ENCODE measurements around the gene MGAT1.
A peak's percentile ranks its signal among the peaks of the same experiment; 100 is the strongest.

Gene MGAT1

DNA sequence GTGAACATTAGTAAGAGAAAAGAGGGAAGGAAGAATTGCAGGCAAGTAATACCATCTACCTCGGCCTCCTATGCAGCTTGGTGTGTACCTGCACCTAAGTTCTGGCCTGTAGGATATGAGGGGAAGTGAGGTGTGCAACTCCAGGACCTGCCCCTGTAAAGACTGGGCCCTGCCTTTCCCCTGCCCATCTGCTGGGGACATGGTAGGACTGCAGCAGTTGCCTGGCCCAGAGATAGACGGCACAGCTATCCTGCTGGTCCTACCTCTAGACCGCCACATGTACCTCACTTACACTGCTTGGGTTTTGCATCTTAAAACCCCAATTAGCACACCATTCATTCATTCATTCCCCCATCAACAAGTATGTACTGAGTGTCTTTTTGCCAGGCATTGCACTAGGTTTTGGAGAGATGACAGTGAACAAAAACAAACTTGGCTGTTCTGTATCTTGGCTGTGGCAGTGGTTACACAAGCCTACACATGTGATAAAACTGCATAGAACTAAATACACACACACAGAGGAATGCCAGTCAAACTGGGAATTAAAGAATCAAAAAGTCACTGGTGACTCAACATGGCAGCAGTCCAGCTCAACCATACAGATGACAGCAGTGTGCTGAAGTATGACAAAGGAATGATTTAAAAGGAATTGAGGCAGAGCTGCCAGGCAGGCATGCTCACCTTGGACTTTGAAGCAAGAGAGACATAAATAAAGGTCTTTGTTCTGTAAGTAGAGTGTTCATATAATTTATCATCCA, 23.3 kb upstream of the MGAT1 start:
- in situ Hi-C loops (cut with MboI; ENCODE audit: low pct_unique_long_range_greater_than_20kb, low sequenced_read_pairs): no loop called here
- DNase-seq: no peak

DNA sequence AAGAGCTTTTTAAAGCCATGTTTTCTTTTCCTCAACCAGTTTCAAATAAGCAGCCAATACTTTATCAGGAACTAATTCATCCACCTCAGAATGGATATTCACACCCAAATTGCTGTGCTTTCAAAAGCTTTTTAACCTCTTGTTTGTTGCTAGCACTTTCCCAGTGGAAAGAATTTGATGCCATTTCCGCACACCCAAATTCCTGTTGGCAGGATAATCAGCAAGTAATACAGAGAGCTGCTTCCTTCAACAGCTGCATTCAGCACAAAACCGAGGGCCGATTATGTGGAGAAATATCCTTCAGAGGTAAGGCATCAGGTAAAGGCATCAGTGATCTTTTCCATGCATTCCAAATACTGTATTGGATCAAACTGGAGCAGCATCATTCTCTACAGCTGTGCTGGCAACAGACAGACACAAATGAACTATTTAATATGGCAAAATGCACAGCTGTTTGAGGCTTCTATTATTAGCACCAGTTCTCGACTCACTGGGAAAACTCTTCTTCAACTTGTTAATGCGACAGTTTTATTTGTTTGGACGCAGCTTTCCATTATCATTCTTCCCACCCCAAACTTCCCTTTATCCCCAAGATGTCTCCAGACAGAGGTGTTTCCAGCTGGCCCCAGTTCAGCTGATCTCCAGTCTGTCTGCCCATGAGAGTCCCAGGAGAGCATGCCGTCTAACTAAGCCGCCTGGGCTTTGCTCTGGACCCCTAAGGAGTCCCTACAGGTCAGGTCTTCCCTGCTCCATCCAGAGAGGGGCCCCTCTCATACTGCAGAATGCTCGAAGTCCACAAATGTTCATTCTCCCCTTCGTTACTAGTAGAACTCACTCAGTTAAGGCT, 22.2 kb upstream of the MGAT1 start:
- DNase-seq: no peak
- in situ Hi-C loops (cut with MboI; ENCODE audit: low pct_unique_long_range_greater_than_20kb, low sequenced_read_pairs): no loop called here

DNA sequence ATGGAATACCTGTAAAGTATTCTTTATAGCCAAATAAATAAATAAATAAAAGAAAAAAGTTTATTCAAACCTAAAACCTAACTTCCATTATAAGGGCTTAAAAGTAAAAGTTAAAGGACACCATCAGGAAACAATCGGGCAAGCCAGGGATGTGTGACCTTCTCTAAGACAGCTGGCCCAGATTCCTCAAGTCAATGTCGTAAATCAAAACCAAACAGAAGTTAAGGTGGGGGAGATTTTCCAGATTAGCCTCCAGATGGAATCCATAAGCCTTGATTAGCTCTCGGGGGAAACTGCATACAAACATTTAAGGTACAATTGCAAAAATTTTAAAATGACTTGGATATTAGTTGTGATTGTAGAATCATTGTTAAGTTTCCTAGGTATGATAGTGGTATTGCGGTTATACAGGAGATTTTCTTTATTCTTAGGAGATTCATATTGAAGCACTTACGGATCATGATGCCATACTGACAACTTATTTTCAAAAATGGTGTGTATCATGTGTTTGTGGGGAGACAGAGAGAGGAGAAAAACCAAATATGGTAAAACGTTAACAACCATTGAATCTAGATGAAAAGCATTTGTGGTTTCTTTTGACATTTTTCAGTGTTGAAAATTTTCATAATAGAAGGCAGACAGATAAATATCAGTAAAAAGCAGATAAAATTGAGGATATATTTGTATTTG, 21.5 kb upstream of the MGAT1 start:
- DNase-seq: no peak
- in situ Hi-C loops (cut with MboI; ENCODE audit: low pct_unique_long_range_greater_than_20kb, low sequenced_read_pairs): no loop called here

DNA sequence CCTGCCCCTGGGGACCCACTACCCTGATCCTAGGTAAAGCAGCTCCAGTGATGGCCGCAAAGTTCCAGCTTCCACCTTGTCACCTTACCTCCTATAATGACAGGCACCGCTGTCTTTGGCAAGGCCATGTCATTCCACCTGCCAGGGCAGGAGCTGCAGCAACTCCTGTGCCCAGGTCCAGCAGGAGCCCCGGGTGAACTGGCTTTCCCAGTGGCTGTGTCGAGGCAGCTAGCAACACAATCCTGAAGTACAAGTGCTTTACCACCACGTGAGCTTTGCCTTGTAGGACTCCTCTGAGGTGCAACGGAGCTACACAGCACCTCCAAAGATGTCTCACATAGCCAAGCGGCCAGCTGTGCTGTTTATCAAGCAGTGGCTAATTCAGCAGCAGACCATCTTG, 20.7 kb upstream of the MGAT1 start:
- DNase-seq: no peak
- in situ Hi-C loops (cut with MboI; ENCODE audit: low pct_unique_long_range_greater_than_20kb, low sequenced_read_pairs): no loop called here

DNA sequence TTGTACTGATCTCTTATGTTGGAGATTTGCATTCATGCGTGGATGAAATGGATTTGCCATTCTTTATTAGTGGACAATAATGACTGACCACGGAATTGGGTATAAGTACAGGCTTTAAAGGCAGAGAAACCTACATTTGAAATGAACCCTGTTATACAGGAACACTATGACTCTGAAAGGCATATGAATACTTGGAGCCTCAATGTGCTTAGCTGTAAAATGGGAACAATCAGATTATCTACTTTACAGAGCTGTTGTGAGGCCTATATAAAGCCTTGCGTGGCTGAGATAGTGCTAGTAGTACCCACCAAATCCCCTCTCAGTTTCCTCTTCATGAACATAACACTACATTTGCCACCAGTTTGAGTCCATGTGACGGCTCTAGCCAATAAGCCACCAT, 18.9 kb upstream of the MGAT1 start:
- in situ Hi-C loops (cut with MboI; ENCODE audit: low pct_unique_long_range_greater_than_20kb, low sequenced_read_pairs): no loop called here
- DNase-seq: no peak

DNA sequence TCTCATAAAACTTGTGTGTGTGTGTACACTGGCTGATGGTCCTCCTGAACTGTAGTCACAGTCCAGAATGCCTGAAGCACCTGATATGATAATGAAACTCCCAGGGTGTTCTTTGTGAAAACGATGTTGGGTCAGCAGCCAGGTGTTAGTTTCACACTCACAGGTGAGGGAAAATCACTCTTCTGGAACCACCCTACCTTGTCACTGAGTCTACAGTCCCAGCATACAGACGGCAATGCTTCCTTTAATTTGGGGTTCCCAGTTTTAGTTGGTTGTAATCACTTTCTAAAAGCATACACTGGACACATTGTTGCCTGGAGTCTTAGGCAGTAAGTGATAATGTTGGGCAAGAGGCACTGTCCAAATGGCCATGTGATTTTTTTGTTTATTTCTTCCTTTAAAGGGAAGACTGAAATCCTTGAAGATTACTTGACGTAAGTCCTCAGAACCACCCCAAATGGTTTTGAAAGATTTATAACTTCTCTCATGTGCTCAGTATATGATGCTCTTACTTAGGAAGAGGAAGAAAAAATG, 18.2 kb upstream of the MGAT1 start:
- in situ Hi-C loops (cut with MboI; ENCODE audit: low pct_unique_long_range_greater_than_20kb, low sequenced_read_pairs): no loop called here
- DNase-seq: no peak

DNA sequence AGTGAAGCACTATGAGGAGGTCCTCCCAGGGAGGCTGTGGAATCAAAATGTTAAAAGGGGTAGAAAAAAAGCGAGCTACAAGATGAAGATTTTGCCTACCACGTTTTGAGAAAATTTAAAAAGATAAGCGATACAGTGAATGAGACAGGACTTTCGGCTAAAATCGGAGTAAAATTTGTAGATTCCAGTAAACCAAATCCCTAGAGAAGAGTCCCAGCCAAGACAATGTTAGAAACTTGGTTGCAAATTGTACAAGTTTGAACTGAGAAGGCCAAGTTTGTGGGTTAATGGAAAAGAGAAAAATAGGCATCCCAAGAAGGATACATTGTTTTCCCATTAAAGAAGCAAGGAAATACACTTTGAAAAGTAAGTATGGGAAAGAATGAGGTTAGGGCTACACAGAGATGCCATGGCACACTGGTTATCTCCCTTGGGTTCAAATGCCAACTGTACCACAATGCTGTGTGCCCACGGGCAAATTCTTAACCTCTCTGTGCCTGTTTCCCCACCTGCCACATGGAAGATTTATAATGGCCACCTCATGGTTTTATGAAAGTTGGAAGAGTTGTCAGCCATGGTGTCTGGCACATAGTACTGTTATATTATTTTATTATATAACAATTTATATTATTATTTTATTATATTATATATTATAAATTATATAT, 16.2 kb upstream of the MGAT1 start:
- in situ Hi-C loops (cut with MboI; ENCODE audit: low pct_unique_long_range_greater_than_20kb, low sequenced_read_pairs): no loop called here

DNA sequence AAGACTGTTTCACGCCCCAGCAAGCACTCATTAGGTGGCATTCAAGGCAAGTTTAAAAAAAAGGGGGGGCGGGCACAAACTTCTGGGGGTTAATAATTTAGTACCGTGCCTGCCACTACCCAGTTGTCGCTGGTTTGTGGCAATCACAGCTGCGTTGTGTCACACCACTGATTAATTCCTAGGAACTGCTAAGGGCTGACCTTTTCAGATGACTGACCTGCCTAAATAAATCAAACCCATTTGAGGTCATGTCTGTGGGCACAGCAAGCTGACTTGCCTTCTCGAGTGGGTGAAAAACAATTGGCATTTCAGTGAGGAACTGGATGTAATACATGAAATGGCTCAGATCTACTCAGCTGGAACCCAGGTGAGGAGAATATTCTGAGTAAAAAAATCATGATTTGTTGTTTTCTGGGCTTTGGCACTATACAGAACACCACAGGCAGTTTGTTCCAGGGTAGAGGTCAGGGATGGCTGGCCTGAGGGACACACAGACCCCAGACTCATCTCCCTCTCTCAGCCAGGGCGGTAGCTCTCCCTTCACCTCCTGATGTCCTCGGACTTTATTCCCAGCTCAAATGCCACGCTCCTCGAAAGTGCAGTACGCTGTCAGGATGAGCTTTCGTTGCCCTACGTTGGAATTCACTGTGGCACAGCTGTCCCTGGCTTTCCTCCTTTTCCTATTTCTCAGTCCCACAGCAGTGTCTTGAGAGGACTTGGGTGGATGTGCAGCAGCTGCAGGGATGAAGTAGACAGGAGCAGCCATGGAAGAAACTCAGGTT, 15.5 kb upstream of the MGAT1 start:
- no peak for DNase-seq
- in situ Hi-C loops (cut with MboI; ENCODE audit: low pct_unique_long_range_greater_than_20kb, low sequenced_read_pairs): no loop called here

More for the DNA sequence above, 16.2 kb upstream of the MGAT1 start:
- DNase-seq: no peak

DNA sequence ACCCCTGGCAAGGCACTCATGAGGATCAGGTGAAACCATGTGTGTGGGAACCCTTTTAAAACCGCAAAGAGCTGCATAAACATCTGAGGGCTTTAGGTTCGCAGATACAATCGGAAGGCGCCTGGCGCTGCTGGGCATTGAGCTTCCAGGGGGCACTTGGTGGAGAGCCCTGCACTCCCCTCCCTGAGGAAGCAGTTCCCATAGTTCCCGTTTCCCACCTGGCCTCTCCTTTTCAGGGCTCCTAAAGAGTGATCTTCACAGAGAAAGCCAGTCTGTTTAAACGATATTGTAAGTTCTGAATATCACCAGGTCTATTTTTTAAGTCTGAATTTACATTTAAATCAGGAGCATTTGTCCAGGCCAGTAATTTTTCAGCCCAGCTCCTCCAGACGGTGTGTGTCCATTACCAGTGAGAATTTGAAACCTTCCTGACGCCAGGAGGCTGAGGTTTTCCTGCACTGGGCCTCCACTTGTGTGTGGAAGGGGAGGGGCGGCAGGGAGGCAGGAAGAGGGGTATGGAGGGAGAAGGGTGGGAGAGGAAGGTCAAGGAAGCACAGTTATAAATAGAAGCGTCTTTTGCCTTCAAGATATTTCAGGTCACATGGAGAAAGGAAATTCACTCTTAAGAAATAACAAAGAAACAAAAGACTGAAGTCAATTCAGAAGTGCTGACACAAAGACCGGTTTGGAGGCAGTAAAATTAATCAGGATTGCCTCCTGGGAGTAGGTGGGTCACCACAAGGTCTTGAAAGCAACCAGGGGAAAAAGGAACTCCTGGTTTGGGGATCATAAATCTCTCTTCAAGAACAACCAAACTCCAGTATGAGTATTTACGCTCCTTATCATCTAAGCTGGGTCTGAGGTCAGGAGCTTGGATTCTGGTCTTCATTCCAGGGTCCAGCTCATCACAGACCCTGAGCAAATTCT, 14.3 kb upstream of the MGAT1 start:
- DNase-seq: peak; percentile 39
- in situ Hi-C loops (cut with MboI; ENCODE audit: low pct_unique_long_range_greater_than_20kb, low sequenced_read_pairs): no loop called here

DNA sequence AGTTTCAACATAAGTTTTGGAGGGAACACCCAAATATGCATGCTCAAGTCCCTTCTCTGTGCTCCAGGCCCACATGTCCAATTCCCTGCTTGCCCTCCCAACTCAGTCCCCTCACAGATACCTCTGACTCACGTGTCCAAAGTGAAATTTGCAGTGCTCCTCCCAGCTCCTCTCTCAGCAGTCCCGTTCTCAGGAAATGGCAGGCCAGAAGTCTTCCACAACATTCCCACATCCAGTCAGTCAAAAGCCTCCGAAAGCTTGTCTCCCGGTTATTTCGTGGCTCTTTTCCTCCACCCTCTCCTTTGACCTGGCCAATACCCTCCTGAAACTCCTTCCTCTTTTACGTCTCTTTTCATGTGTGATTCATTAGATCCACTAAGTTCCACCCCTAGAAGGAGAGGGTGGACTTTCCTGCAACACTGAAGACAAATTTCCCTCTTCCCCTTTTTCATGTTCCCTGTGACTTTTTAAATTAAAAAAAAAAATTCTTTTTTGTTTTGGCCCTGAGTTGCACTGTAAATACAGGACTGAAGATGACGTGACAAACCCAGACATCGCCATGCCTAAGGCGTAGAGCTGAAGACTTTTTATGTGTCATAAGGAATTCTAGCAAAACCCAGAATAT, 12.8 kb upstream of the MGAT1 start:
- peak; percentile 58 for DNase-seq
- in situ Hi-C loops (cut with MboI; ENCODE audit: low pct_unique_long_range_greater_than_20kb, low sequenced_read_pairs): no loop called here

DNA sequence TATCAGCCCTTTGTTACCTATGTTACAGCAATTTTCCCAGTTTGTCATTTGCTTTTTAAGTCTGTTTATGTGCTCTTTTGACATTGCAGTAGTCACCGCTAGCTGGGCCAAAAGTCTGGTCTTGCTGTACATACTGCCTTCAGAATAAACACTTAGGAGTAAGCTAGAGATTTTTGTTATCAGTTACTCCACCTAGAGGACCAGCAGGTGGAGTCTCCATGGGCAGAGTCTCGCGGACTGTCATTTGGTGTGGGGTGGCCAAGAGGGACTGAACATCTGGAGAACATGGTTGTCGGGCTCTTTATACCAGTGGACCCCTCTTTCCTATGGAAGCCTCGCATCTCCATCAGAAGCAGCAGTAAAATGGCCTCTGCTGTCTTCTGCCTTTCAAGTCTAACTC, 10.8 kb upstream of the MGAT1 start:
- DNase-seq: no peak
- in situ Hi-C loops (cut with MboI; ENCODE audit: low pct_unique_long_range_greater_than_20kb, low sequenced_read_pairs): no loop called here

DNA sequence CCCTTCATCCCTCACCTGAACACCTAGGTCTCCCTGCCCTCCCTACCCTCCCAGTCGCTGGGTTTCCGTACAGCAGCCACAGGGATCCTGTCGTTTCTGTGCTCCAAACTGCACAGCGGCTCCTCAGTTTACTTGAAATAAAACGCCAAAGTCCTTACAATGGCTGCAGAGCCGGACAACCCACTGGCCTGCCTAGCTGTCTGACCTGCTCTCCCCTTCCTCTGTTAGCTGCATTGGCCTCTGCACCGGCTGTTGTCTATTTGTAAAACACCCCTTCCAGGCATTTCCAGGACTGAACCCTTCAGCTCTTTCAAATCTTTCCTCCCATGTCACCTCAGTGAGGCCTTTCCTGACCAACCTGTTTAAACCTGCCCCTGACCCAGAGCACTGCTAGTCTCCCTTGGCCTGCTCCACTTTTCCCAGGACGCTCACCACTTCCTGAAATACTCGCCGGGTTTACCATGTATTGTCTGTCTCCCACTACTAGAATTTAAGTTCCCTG, 9.1 kb upstream of the MGAT1 start:
- in situ Hi-C loops (cut with MboI; ENCODE audit: low pct_unique_long_range_greater_than_20kb, low sequenced_read_pairs): no loop called here

DNA sequence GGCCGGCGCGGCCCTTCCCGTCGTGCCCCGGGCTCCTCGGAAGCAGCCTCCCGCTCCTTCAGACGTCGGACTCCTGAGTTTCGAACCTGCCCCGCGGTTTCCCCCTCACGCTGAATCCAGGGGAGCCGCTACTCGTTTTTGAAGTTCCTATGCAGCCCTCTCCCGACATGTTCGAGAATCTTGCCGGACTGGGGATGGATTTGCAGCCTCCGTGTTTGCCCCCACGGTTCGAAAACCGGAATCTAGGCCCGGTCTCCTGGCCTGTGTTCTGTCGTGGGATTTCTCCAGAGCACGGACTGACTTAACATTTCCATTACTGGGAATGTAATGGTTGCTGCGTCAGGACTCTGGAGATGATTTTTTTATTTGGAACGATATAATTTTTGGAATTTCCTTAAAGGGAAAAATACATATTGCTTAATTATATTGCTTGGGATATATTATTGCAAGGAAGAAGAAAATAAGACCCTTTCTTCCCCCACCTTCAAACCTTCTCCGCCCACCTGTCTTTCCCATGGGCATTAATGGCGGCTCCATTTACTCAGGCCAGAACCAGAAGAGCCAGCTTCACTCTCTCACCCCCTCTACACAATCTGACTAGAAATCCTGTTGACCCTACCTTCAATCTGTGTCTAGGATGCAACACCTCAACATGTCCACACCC, 8.5 kb upstream of the MGAT1 start:
- in situ Hi-C loops (cut with MboI; ENCODE audit: low pct_unique_long_range_greater_than_20kb, low sequenced_read_pairs): no loop called here
- DNase-seq: no peak

More for the DNA sequence above, 9.1 kb upstream of the MGAT1 start:
- no peak for DNase-seq

DNA sequence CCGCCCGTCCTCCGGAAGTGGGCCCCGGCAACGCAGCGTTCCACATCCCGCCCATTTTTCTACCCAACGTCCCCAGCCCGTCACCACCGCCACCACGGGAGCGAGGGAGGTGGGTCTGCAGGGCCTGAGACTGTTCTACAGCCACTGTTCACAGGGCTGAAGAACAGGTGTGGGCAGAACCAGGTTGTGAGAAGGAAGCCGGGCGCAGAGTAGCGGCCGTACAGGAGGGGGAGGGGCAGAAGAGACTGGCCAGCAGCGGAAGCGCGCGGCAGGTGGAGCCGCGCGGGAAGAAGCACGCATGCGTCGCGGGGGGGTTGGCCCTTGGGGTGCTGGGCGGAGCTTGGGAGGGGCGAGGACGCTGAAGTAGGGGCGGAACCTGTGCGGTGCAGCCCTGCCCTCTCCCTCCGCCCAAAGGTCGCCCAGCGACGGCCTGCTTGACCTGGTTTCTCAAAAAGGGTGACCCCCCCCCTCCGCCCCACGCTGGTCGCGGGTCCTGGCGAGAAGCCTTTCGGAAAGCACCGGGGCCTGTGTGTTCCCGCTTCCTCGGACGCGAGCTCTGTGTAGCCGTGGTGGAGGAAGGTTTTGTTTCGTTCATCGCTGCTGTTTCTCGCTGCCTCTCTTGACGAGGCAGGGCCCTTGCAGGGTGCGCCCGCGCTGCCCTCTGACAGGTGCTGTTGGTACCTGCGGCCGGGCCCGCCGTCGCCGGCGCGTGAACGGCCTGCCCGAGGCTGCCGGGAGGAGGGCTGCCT, 7.8 kb upstream of the MGAT1 start:
- DNase-seq: peak; percentile 95
- in situ Hi-C loops (cut with MboI; ENCODE audit: low pct_unique_long_range_greater_than_20kb, low sequenced_read_pairs): no loop called here

DNA sequence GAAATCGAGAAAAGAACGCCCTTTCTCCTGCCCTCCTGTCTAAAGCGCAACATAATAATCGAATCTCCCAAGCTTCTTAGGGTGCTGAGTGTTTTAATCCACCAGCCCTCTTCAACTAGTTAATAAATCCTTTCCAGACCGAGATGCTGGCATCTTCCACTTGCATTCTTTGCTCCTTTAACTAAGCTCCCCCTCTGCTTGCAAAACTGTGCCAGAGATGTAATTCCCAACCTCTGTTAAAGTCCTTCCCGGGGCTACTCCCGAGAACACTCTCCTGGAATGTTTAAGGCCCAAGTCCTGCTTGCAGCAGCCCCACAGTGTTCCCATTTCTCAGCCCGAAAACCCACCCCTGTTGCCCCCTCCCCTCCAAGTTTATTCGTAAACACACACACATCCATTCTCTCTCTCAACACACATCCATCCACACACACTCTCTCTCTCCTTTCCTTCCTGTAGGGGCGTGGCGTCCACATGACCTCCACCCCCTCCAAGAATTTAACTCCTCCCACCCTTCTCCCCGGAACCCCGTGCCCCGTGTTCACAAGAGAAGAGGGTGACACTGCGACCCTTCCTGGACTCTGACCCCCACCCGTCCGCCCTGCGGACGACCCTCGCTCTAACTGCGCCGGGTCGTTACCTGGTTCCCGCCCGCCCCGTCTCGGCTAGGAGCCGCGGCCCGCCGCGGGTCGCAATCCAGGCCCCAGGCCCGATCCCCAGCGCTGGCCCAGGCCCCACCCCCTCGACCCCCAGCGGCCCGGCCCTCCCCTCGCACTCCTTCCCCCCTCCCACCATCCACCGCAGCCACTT, 7.0 kb upstream of the MGAT1 start:
- peak; percentile 90 for DNase-seq
- in situ Hi-C loops (cut with MboI; ENCODE audit: low pct_unique_long_range_greater_than_20kb, low sequenced_read_pairs): no loop called here
